H9 (cell line): ENCODE data around the gene AKR7A2. TPM values are rescaled to one million over a fixed set of nuclear protein-coding genes. Genes with fewer than 3 reads are reported as not detected.

Experiments used
- DNase-seq: peaks from one replicate; pipeline ENCODE4 v3.0.0-alpha.2; 2017
- H2AFZ ChIP-seq: one replicate; pipeline ENCODE4 v1.6.1; 2013; ENCODE audit warnings: mild to moderate bottlenecking, low read length, control low read depth, moderate library complexity
- H2AK5ac ChIP-seq: 2 replicates; pipeline ENCODE4 v1.6.1; 2013; ENCODE audit warnings: low read length, control low read depth, mixed read lengths; ENCODE audit not compliant: insufficient read length
- H2BK120ac ChIP-seq: one replicate; pipeline ENCODE4 v1.6.1; 2013; ENCODE audit warnings: low read depth, mild to moderate bottlenecking, low read length, control low read depth, inconsistent platforms; ENCODE audit not compliant: poor library complexity, severe bottlenecking
- H2BK12ac ChIP-seq: 2 replicates; pipeline ENCODE4 v1.6.1; 2013; ENCODE audit warnings: low read length, control low read depth, mixed read lengths, low read depth; ENCODE audit not compliant: insufficient read length
- H2BK15ac ChIP-seq: 2 replicates; pipeline ENCODE4 v1.6.1; 2013; ENCODE audit warnings: low read depth, low read length, control low read depth
- H2BK20ac ChIP-seq: one replicate; pipeline ENCODE4 v1.6.1; 2013; ENCODE audit warnings: low read depth, mild to moderate bottlenecking, low read length, control low read depth, inconsistent platforms; ENCODE audit not compliant: poor library complexity, severe bottlenecking
- H2BK5ac ChIP-seq: 2 replicates; pipeline ENCODE4 v1.6.1; 2013; ENCODE audit warnings: low read length, control low read depth, mixed read lengths; ENCODE audit not compliant: insufficient read length
- H3K14ac ChIP-seq: 2 replicates; pipeline ENCODE4 v1.6.1; 2013; ENCODE audit warnings: low read length, control low read depth; ENCODE audit not compliant: insufficient read depth
- H3K18ac ChIP-seq: 2 replicates; pipeline ENCODE4 v1.6.1; 2013; ENCODE audit warnings: low read depth, mild to moderate bottlenecking, mixed read lengths, low read length, control low read depth; ENCODE audit not compliant: insufficient read length
- H3K23ac ChIP-seq: 2 replicates; pipeline ENCODE4 v1.6.1; 2013; ENCODE audit warnings: low read length, control low read depth, mixed read lengths, low read depth; ENCODE audit not compliant: insufficient read length
- H3K23me2 ChIP-seq: 2 replicates; pipeline ENCODE4 v1.6.1; 2013; ENCODE audit warnings: low read depth, mild to moderate bottlenecking, mixed read lengths, low read length, control low read depth; ENCODE audit not compliant: insufficient read length, poor library complexity, severe bottlenecking
- H3K27ac ChIP-seq: 2 replicates; pipeline ENCODE4 v1.5.1; 2013; ENCODE audit warnings: low read length, control low read depth, mixed read lengths, low read depth; ENCODE audit not compliant: insufficient read length
- H3K27me3 ChIP-seq: 2 replicates; pipeline ENCODE4 v1.6.1; 2013; ENCODE audit warnings: low read length, control low read depth, inconsistent platforms; ENCODE audit not compliant: insufficient read depth
- H3K4ac ChIP-seq: 2 replicates; pipeline ENCODE4 v1.6.1; 2013; ENCODE audit warnings: low read depth, mild to moderate bottlenecking, control low read depth, inconsistent platforms, low read length, moderate library complexity
- H3K4me1 ChIP-seq: 2 replicates; pipeline ENCODE4 v1.6.1; 2013; ENCODE audit warnings: low read length, control low read depth, inconsistent platforms; ENCODE audit not compliant: insufficient read depth
- H3K4me2 ChIP-seq: 2 replicates; pipeline ENCODE4 v1.6.1; 2013; ENCODE audit warnings: low read length, control low read depth, mixed read lengths; ENCODE audit not compliant: insufficient read length, insufficient read depth
- H3K56ac ChIP-seq: 2 replicates; pipeline ENCODE4 v1.6.1; 2013; ENCODE audit warnings: low read depth, mild to moderate bottlenecking, mixed read lengths, low read length, control low read depth; ENCODE audit not compliant: insufficient read length
- H3K79me1 ChIP-seq: 2 replicates; pipeline ENCODE4 v1.6.1; 2013; ENCODE audit warnings: low read depth, mild to moderate bottlenecking, moderate library complexity, low read length, control low read depth, inconsistent platforms; ENCODE audit not compliant: insufficient read depth, poor library complexity, severe bottlenecking
- H3K79me2 ChIP-seq: 2 replicates; pipeline ENCODE4 v1.6.1; 2013; ENCODE audit warnings: low read length, control low read depth, inconsistent platforms; ENCODE audit not compliant: insufficient read depth
- H3K9ac ChIP-seq: 2 replicates; pipeline ENCODE4 v1.6.1; 2013; ENCODE audit warnings: low read length, control low read depth, mixed read lengths; ENCODE audit not compliant: insufficient read length; ENCODE audit errors: extremely low read depth
- H3K9me3 ChIP-seq: one replicate; pipeline ENCODE4 v1.6.1; 2013; ENCODE audit warnings: low read depth, low read length, inconsistent platforms; ENCODE audit not compliant: control insufficient read depth
- H3T11ph ChIP-seq: one replicate; pipeline ENCODE4 v1.6.1; 2013; ENCODE audit warnings: mild to moderate bottlenecking, low read length, control low read depth, inconsistent platforms
- H4K20me1 ChIP-seq: one replicate; pipeline ENCODE4 v1.6.1; 2013; ENCODE audit not compliant: control insufficient read depth, insufficient read length, insufficient read depth
- H4K5ac ChIP-seq: 2 replicates; pipeline ENCODE4 v1.6.1; 2013; ENCODE audit warnings: low read depth, mild to moderate bottlenecking, mixed read lengths, low read length, control low read depth; ENCODE audit not compliant: insufficient read length
- H4K8ac ChIP-seq: replicated peaks from 2 replicates; pipeline ENCODE4 v1.6.1; 2013; ENCODE audit warnings: low read length, control low read depth, mixed read lengths, low read depth; ENCODE audit not compliant: insufficient read length
- H4K91ac ChIP-seq: 2 replicates; pipeline ENCODE4 v1.6.1; 2013; ENCODE audit warnings: low read depth, mild to moderate bottlenecking, moderate library complexity, mixed read lengths, low read length, control low read depth; ENCODE audit not compliant: insufficient read length
- H3K27ac Mint-ChIP-seq, 3 experiments: 2 replicates in 2 of 3; 3 replicates in 1 of 3; pipeline ENCODE4 v1.8.0; 2020 to 2021; ENCODE audit warnings: mixed read lengths in 3 of 3, mild to moderate bottlenecking in 1 of 3, moderate library complexity in 1 of 3
- H3K27me3 Mint-ChIP-seq: 2 replicates; pipeline ENCODE4 v1.8.0; 2021; ENCODE audit warnings: low read depth, mild to moderate bottlenecking, moderate library complexity, mixed read lengths
- H3K36me3 Mint-ChIP-seq, 3 experiments: 2 replicates in 2 of 3; 3 replicates in 1 of 3; pipeline ENCODE4 v1.8.0; 2020 to 2021; ENCODE audit warnings: low read depth in 3 of 3, mixed read lengths in 3 of 3; ENCODE audit not compliant: insufficient read depth in 1 of 3
- H3K4me1 Mint-ChIP-seq, 2 experiments: 2 replicates each; pipeline ENCODE4 v1.8.0; 2020; ENCODE audit warnings: mixed read lengths in 2 of 2
- H3K4me3 Mint-ChIP-seq, 2 experiments: 2 replicates in 1 of 2; 3 replicates in 1 of 2; pipeline ENCODE4 v1.8.0; 2020 to 2021; ENCODE audit warnings: mild to moderate bottlenecking in 2 of 2, mixed read lengths in 2 of 2, moderate library complexity in 1 of 2
- H3K9me3 Mint-ChIP-seq, 2 experiments: 2 replicates in 1 of 2; 3 replicates in 1 of 2; pipeline ENCODE4 v1.8.0; 2020; ENCODE audit warnings: mild to moderate bottlenecking in 2 of 2, mixed read lengths in 2 of 2, moderate library complexity in 1 of 2
- WGBS: extraction: QIAGEN DNeasy Blood & Tissue Kit; methylation state at CpG from one replicate; pipeline ENCODE4 v1.1.7; 2013; ENCODE audit warnings: missing lambda C conversion rate, low lambda C conversion rate, mixed read lengths; ENCODE audit not compliant: insufficient read length; ENCODE audit errors: extremely low coverage; 5-methylcytosine and 5-hydroxymethylcytosine counted together
- total RNA-seq: library from RNA; stranded (reverse); gene quantifications from 2 replicates; pipeline ENCODE4 v1.2.1, GENCODE V29; 2021
- TF ChIP-seq, protein P1 (sequence below): fragments of 200-600 bp; sonication (generic); conservative IDR thresholded peaks from 3 replicates; pipeline ENCODE4 v1.8.0; 2021; ENCODE audit warnings: antibody characterized with exemption, mild to moderate bottlenecking

Gene AKR7A2
- total RNA-seq, 1 experiment from 2014 or later: 50.3 TPM

DNA sequence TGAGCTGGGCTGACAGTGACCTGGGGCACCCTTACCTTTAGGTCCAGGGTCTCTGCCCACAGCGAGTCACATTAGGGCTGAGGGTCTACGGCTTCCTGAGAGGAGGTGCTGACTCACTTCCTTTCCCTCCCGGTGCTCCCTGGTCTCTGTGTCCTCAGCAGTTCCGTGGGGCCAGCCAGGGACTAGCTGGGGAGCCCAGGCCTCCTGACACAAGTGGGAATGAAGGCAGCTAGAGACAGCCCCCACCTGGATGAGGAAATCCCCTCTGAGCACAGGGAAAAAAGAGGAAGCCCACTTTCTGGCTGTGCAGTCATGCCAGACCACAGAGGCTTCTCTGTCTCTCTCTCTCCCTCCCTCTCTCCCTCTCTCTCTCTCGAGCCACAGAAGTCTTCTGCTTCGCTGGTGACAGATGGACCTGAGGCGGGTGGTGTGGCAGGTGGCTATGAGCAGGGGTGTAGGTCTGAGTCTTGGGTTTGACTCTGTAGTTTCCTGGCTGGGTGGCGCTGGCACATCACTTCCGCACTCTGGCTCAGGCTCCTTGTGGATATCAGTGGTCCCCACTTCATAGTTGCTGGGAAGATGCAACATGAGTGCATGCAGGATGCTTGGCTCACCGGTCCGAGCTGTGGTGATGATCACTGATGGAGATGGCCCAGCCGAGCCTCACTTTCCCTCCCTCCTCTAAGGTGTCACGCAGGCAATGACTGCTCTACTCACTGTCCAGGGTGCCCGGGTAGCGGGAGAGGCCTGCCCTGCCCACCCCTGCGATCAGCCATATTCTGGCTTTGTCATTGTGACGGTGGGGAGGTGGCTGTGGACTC lies 3.6 kb upstream of the AKR7A2 start:
- no peak overlapping the region for H2AK5ac ChIP-seq

More for the DNA sequence above, 3.6 kb upstream of the AKR7A2 start:
- TF ChIP-seq, protein P1, sequence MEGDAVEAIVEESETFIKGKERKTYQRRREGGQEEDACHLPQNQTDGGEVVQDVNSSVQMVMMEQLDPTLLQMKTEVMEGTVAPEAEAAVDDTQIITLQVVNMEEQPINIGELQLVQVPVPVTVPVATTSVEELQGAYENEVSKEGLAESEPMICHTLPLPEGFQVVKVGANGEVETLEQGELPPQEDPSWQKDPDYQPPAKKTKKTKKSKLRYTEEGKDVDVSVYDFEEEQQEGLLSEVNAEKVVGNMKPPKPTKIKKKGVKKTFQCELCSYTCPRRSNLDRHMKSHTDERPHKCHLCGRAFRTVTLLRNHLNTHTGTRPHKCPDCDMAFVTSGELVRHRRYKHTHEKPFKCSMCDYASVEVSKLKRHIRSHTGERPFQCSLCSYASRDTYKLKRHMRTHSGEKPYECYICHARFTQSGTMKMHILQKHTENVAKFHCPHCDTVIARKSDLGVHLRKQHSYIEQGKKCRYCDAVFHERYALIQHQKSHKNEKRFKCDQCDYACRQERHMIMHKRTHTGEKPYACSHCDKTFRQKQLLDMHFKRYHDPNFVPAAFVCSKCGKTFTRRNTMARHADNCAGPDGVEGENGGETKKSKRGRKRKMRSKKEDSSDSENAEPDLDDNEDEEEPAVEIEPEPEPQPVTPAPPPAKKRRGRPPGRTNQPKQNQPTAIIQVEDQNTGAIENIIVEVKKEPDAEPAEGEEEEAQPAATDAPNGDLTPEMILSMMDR: no peak
- H3K4ac ChIP-seq: no peak overlapping the region
- no peak overlapping the region for H2BK20ac ChIP-seq
- no peak overlapping the region for H3K23ac ChIP-seq
- no peaks in the 10 kb centered on the region for H4K20me1 ChIP-seq
- Mint-ChIP-seq H3K4me1 (peaks cover 17 to 19% of the 10 kb centered on the region in 2 experiments), H3K27me3 (no peaks in the 10 kb centered on the region), H3K9me3 (no peaks in the 10 kb centered on the region), H3K4me3 (no peak overlapping the region), H3K27ac (peak overlapping the region in 2 of 3 experiments; percentile 70 to 83; a peak in 2 of 7 replicates), H3K36me3 (peaks cover 4 to 20% (median 18%) of the 10 kb centered on the region in 3 experiments; a peak in 6 of 7 replicates)
- no peak overlapping the region for H3K27ac ChIP-seq
- no peak for DNase-seq
- no peaks in the 10 kb centered on the region for H3K27me3 ChIP-seq
- no peaks in the 10 kb centered on the region for H3K79me1 ChIP-seq
- peaks cover 13% of the 10 kb centered on the region for H3K23me2 ChIP-seq
- no peak overlapping the region for H3K14ac ChIP-seq
- H3K4me1 ChIP-seq: no peaks in the 10 kb centered on the region
- H2BK120ac ChIP-seq: no peak overlapping the region
- H4K8ac ChIP-seq: no peak overlapping the region
- no peaks in the 10 kb centered on the region for H3K9me3 ChIP-seq
- H4K91ac ChIP-seq: no peak overlapping the region
- H2BK15ac ChIP-seq: no peak overlapping the region; the same call in 1 of the 2 replicates
- H2BK12ac ChIP-seq: no peak overlapping the region
- H3K4me2 ChIP-seq: no peak overlapping the region
- no peak overlapping the region for H3K56ac ChIP-seq
- H3K9ac ChIP-seq: no peak overlapping the region
- H2AFZ ChIP-seq: no peak overlapping the region
- H3K18ac ChIP-seq: no peak overlapping the region
- H3T11ph ChIP-seq: no peak overlapping the region
- no CpG with 5 or more reads among the region's 17 CpGs for WGBS
- no peak overlapping the region for H2BK5ac ChIP-seq
- no peak overlapping the region for H4K5ac ChIP-seq
- H3K79me2 ChIP-seq: no peaks in the 10 kb centered on the region
